ENCODE data around the gene NUB1.
A peak's percentile ranks its signal among the peaks of the same experiment; 100 is the strongest.

NUB1 gene

GRCh38 chr7:151327659-151328058 lies 14.0 kb upstream of the NUB1 start:
- H3K9me3 Mint-ChIP-seq, result no peaks in the 10 kb centered on the region
- H3K4me1 Mint-ChIP-seq, result no peaks in the 10 kb centered on the region
- ATAC-seq, result no peak
- H3K36me3 Mint-ChIP-seq, result no peaks in the 10 kb centered on the region
- H3K27ac Mint-ChIP-seq, result no peak overlapping the region
- no peaks in the 10 kb centered on the region for H3K27me3 Mint-ChIP-seq
- no peak overlapping the region for H3K4me3 Mint-ChIP-seq

GRCh38 chr7:151330181-151330580 lies 11.4 kb upstream of the NUB1 start:
- no peak overlapping the region for H3K27ac Mint-ChIP-seq
- peaks cover 6% of the 10 kb centered on the region for H3K4me1 Mint-ChIP-seq
- no peak overlapping the region for H3K4me3 Mint-ChIP-seq
- H3K36me3 Mint-ChIP-seq, result no peaks in the 10 kb centered on the region
- H3K27me3 Mint-ChIP-seq, result no peaks in the 10 kb centered on the region
- no peak for ATAC-seq
- no peaks in the 10 kb centered on the region for H3K9me3 Mint-ChIP-seq

- Mint-ChIP-seq H3K36me3 (no peaks in the 10 kb centered on the region), H3K9me3 (no peaks in the 10 kb centered on the region), H3K4me1 (peaks cover 7% of the 10 kb centered on the region), H3K27ac (no peak overlapping the region), H3K4me3 (no peak overlapping the region), H3K27me3 (no peaks in the 10 kb centered on the region)
- no peak for ATAC-seq
These were observed 11.0 kb upstream of the NUB1 start for GRCh38 chr7:151330661-151331060.

- H3K27me3 Mint-ChIP-seq, result no peaks in the 10 kb centered on the region
- H3K36me3 Mint-ChIP-seq, result peaks cover 6% of the 10 kb centered on the region
- peaks cover 31% of the 10 kb centered on the region for H3K4me1 Mint-ChIP-seq
- ATAC-seq, result no peak
- no peak overlapping the region for H3K4me3 Mint-ChIP-seq
- no peak overlapping the region for H3K27ac Mint-ChIP-seq
- H3K9me3 Mint-ChIP-seq, result peaks cover 2% of the 10 kb centered on the region
These were observed 7.0 kb upstream of the NUB1 start for GRCh38 chr7:151334628-151335027.

GRCh38 chr7:151336027-151336708 lies 5.4 kb upstream of the NUB1 start:
- ATAC-seq, result peak; percentile 52
- peak overlapping the region; percentile 59 for H3K27ac Mint-ChIP-seq
- peaks cover 46% of the 10 kb centered on the region for H3K4me1 Mint-ChIP-seq
- H3K36me3 Mint-ChIP-seq, result peaks cover 6% of the 10 kb centered on the region
- no peaks in the 10 kb centered on the region for H3K27me3 Mint-ChIP-seq
- peaks cover 2% of the 10 kb centered on the region for H3K9me3 Mint-ChIP-seq
- peak overlapping the region; percentile 43 for H3K4me3 Mint-ChIP-seq

- ATAC-seq, result no peak
- H3K4me1 Mint-ChIP-seq, result peaks cover 48% of the 10 kb centered on the region
- H3K4me3 Mint-ChIP-seq, result no peak overlapping the region
- peaks cover 2% of the 10 kb centered on the region for H3K9me3 Mint-ChIP-seq
- H3K27me3 Mint-ChIP-seq, result no peaks in the 10 kb centered on the region
- no peak overlapping the region for H3K27ac Mint-ChIP-seq
- H3K36me3 Mint-ChIP-seq, result peaks cover 6% of the 10 kb centered on the region
These were observed 4.3 kb upstream of the NUB1 start for GRCh38 chr7:151337346-151337745.

GRCh38 chr7:151338809-151339208 lies 2.8 kb upstream of the NUB1 start:
- Mint-ChIP-seq H3K4me1 (peaks cover 56% of the 10 kb centered on the region), H3K27me3 (no peaks in the 10 kb centered on the region), H3K4me3 (no peak overlapping the region)

GRCh38 chr7:151339651-151340382 lies 1.8 kb upstream of the NUB1 start:
- Mint-ChIP-seq H3K27ac (peak overlapping the region; percentile 88), H3K4me1 (peaks cover 53% of the 10 kb centered on the region), H3K9me3 (peaks cover 2% of the 10 kb centered on the region), H3K4me3 (peak overlapping the region; percentile 49), H3K27me3 (no peaks in the 10 kb centered on the region), H3K36me3 (peaks cover 10% of the 10 kb centered on the region)
- ATAC-seq, result peak; percentile 52

More at GRCh38 chr7:151338809-151339208, 2.8 kb upstream of the NUB1 start:
- H3K27ac Mint-ChIP-seq, result no peak overlapping the region
- H3K9me3 Mint-ChIP-seq, result peaks cover 2% of the 10 kb centered on the region
- peaks cover 10% of the 10 kb centered on the region for H3K36me3 Mint-ChIP-seq
- no peak for ATAC-seq

GRCh38 chr7:151340794-151341356 lies 737 bp upstream of the NUB1 start:
- Mint-ChIP-seq H3K9me3 (peaks cover 2% of the 10 kb centered on the region), H3K4me3 (peak overlapping the region; percentile 83), H3K27me3 (no peaks in the 10 kb centered on the region), H3K36me3 (peaks cover 19% of the 10 kb centered on the region), H3K27ac (peak overlapping the region; percentile 88), H3K4me1 (peaks cover 52% of the 10 kb centered on the region)
- ATAC-seq, result no peak

GRCh38 chr7:151342102-151342646 lies 562 bp downstream of the NUB1 start:
- peak; percentile 61 for ATAC-seq
- Mint-ChIP-seq H3K36me3 (peaks cover 24% of the 10 kb centered on the region), H3K4me1 (peaks cover 47% of the 10 kb centered on the region), H3K9me3 (peaks cover 2% of the 10 kb centered on the region), H3K27ac (peak overlapping the region; percentile 88), H3K27me3 (no peaks in the 10 kb centered on the region), H3K4me3 (peak overlapping the region; percentile 83)

GRCh38 chr7:151342811-151343210 lies 1.2 kb downstream of the NUB1 start:
- peak overlapping the region; percentile 83 for H3K4me3 Mint-ChIP-seq
- peaks cover 27% of the 10 kb centered on the region for H3K36me3 Mint-ChIP-seq
- H3K27ac Mint-ChIP-seq, result peak overlapping the region; percentile 88
- H3K27me3 Mint-ChIP-seq, result no peaks in the 10 kb centered on the region
- ATAC-seq, result no peak
- H3K9me3 Mint-ChIP-seq, result peaks cover 2% of the 10 kb centered on the region
- H3K4me1 Mint-ChIP-seq, result peaks cover 49% of the 10 kb centered on the region

GRCh38 chr7:151343516-151343915 lies 1.9 kb downstream of the NUB1 start:
- peak overlapping the region; percentile 55 for H3K4me3 Mint-ChIP-seq
- H3K27me3 Mint-ChIP-seq, result no peaks in the 10 kb centered on the region
- H3K36me3 Mint-ChIP-seq, result peaks cover 32% of the 10 kb centered on the region
- H3K4me1 Mint-ChIP-seq, result peaks cover 56% of the 10 kb centered on the region
- H3K27ac Mint-ChIP-seq, result peak overlapping the region; percentile 88
- peaks cover 2% of the 10 kb centered on the region for H3K9me3 Mint-ChIP-seq
- ATAC-seq, result no peak

- Mint-ChIP-seq H3K36me3 (peaks cover 26% of the 10 kb centered on the region), H3K4me3 (no peak overlapping the region), H3K9me3 (no peaks in the 10 kb centered on the region), H3K4me1 (peaks cover 51% of the 10 kb centered on the region), H3K27ac (peak overlapping the region; percentile 28), H3K27me3 (no peaks in the 10 kb centered on the region)
- ATAC-seq, result no peak
These were observed 4.2 kb downstream of the NUB1 start for GRCh38 chr7:151345576-151346469.

GRCh38 chr7:151346470-151346769 lies 4.8 kb downstream of the NUB1 start:
- H3K9me3 Mint-ChIP-seq, result no peaks in the 10 kb centered on the region
- peak overlapping the region; percentile 28 for H3K27ac Mint-ChIP-seq
- no peaks in the 10 kb centered on the region for H3K27me3 Mint-ChIP-seq
- peaks cover 26% of the 10 kb centered on the region for H3K36me3 Mint-ChIP-seq
- no peak for ATAC-seq
- no peak overlapping the region for H3K4me3 Mint-ChIP-seq
- peaks cover 52% of the 10 kb centered on the region for H3K4me1 Mint-ChIP-seq

- Mint-ChIP-seq H3K27ac (no peak overlapping the region), H3K4me1 (peaks cover 60% of the 10 kb centered on the region), H3K36me3 (peaks cover 26% of the 10 kb centered on the region), H3K27me3 (no peaks in the 10 kb centered on the region), H3K9me3 (no peaks in the 10 kb centered on the region), H3K4me3 (no peak overlapping the region)
- ATAC-seq, result no peak
These were observed 5.6 kb downstream of the NUB1 start for GRCh38 chr7:151347200-151347599.
